GM19193 (cell line): ENCODE measurements around the gene NOL8.

ENCODE experiments used
- POLR2A ChIP-seq: IDR thresholded peaks from 4 replicates; pipeline ENCODE4 v1.6.1; 2011; ENCODE audit not compliant: insufficient read depth, insufficient read length; ENCODE audit errors: extremely low read depth

NOL8 gene

GRCh38 chr9:92293075-92293354 lies 32.1 kb downstream of the NOL8 start:
- TF ChIP-seq POLR2A = no peak

- no peak for TF ChIP-seq POLR2A
Observed at GRCh38 chr9:92292338-92293074, 32.6 kb downstream of the NOL8 start.

GRCh38 chr9:92291577-92291976 lies 33.6 kb downstream of the NOL8 start:
- no peak for TF ChIP-seq POLR2A

- no peak for TF ChIP-seq POLR2A
Observed at GRCh38 chr9:92290785-92291429, 34.2 kb downstream of the NOL8 start.

GRCh38 chr9:92289708-92290390 lies 35.3 kb downstream of the NOL8 start:
- no peak for TF ChIP-seq POLR2A

GRCh38 chr9:92279302-92279701 lies 45.8 kb downstream of the NOL8 start:
- no peak for TF ChIP-seq POLR2A

- TF ChIP-seq POLR2A = no peak
Observed at GRCh38 chr9:92278110-92278509, 47.0 kb downstream of the NOL8 start.

GRCh38 chr9:92276331-92277032 lies 48.7 kb downstream of the NOL8 start:
- TF ChIP-seq POLR2A = no peak

- no peak for TF ChIP-seq POLR2A
Observed at GRCh38 chr9:92275541-92275940, 49.6 kb downstream of the NOL8 start.

GRCh38 chr9:92270511-92270910 lies 54.6 kb downstream of the NOL8 start:
- no peak for TF ChIP-seq POLR2A

- TF ChIP-seq POLR2A = no peak
Observed at GRCh38 chr9:92266486-92266885, 58.7 kb downstream of the NOL8 start.

GRCh38 chr9:92265154-92265553 lies 60.0 kb downstream of the NOL8 start:
- TF ChIP-seq POLR2A = no peak

GRCh38 chr9:92263131-92263530 lies 62.0 kb downstream of the NOL8 start:
- TF ChIP-seq POLR2A = no peak

- no peak for TF ChIP-seq POLR2A
Observed at GRCh38 chr9:92257327-92257726, 67.8 kb downstream of the NOL8 start.

- TF ChIP-seq POLR2A = no peak
Observed at GRCh38 chr9:92254381-92255337, 70.5 kb downstream of the NOL8 start.

GRCh38 chr9:92253656-92254055 lies 71.5 kb downstream of the NOL8 start:
- no peak for TF ChIP-seq POLR2A
